Right atrium auricular region (tissue), 2 donors: ENCODE data around the gene MCM3AP. TPM values are rescaled to one million over a fixed set of nuclear protein-coding genes. Genes with fewer than 3 reads are reported as not detected.

Source experiments
- DNase-seq: peaks from one replicate; pipeline ENCODE4 v3.0.0-alpha.2; 2019; ENCODE audit warnings: low spot score
- H3K27ac ChIP-seq, 2 donors: fragments of 200-600 bp; sonication (generic); 1 replicate in 1 of 2; 2 replicates in 1 of 2; pipeline ENCODE4 v1.5.1; 2016 to 2019
- H3K27me3 ChIP-seq, 2 donors: fragments of 200-600 bp; sonication (generic); one replicate each; pipeline versions ENCODE4 v1.5.1 to v1.6.0; 2017 to 2019
- H3K36me3 ChIP-seq: fragments of 200-600 bp; sonication (generic); one replicate; pipeline ENCODE4 v1.5.1; 2016
- H3K4me1 ChIP-seq, 2 donors: fragments of 200-600 bp; sonication (generic); one replicate each; pipeline versions ENCODE4 v1.5.1 to v1.6.0; 2017 to 2019
- H3K4me3 ChIP-seq, 2 donors: fragments of 200-600 bp; sonication (generic); 1 replicate in 1 of 2; 2 replicates in 1 of 2; pipeline ENCODE4 v1.5.1; 2017 to 2019; ENCODE audit warnings: mild to moderate bottlenecking in 1 of 2, moderate library complexity in 1 of 2
- H3K9me3 ChIP-seq, 2 donors: fragments of 200-600 bp; sonication (generic); one replicate each; pipeline ENCODE4 v1.5.1; 2019
- CTCF ChIP-seq, 2 donors: fragments of 200-600 bp; sonication (generic); IDR thresholded peaks; one replicate each; pipeline ENCODE4 v1.5.1; 2019; ENCODE audit warnings: antibody characterized with exemption in 2 of 2
- total RNA-seq, 2 donors: library from RNA; depleted of rRNA; stranded (reverse); fragments of >200 nt; gene quantifications; one replicate each; pipeline ENCODE4 v1.1.0, GENCODE V29; 2016

Gene MCM3AP
- total RNA-seq, 2 donors from 2014 or later, result 35.7 to 45.4 TPM

GRCh38 chr21:46307625-46308024, 22.2 kb upstream of the MCM3AP start:
- H3K27me3 ChIP-seq, result no peaks in the 10 kb centered on the region
- no peak for DNase-seq
- H3K9me3 ChIP-seq, result no peaks in the 10 kb centered on the region
- H3K4me3 ChIP-seq, result no peak overlapping the region
- no peaks in the 10 kb centered on the region for H3K4me1 ChIP-seq
- H3K27ac ChIP-seq, result no peak overlapping the region
- no peaks in the 10 kb centered on the region for H3K36me3 ChIP-seq
- TF ChIP-seq CTCF (IDR thresholded peaks at IDR 0.05), result no peak

- no peaks in the 10 kb centered on the region for H3K4me1 ChIP-seq
- no peak overlapping the region for H3K4me3 ChIP-seq
- DNase-seq, result no peak
- H3K27me3 ChIP-seq, result no peaks in the 10 kb centered on the region
- H3K36me3 ChIP-seq, result no peaks in the 10 kb centered on the region
- no peak overlapping the region for H3K27ac ChIP-seq
- no peaks in the 10 kb centered on the region for H3K9me3 ChIP-seq
- TF ChIP-seq CTCF (IDR thresholded peaks at IDR 0.05), result no peak
Measured at GRCh38 chr21:46304955-46305354, 19.5 kb upstream of the MCM3AP start.

- no peak overlapping the region for H3K4me3 ChIP-seq
- DNase-seq, result no peak
- H3K36me3 ChIP-seq, result no peaks in the 10 kb centered on the region
- TF ChIP-seq CTCF (IDR thresholded peaks at IDR 0.05), result no peak
- H3K27me3 ChIP-seq, result no peaks in the 10 kb centered on the region
- no peaks in the 10 kb centered on the region for H3K9me3 ChIP-seq
- H3K27ac ChIP-seq, result no peak overlapping the region
- no peaks in the 10 kb centered on the region for H3K4me1 ChIP-seq
Measured at GRCh38 chr21:46304437-46304836, 19.0 kb upstream of the MCM3AP start.

GRCh38 chr21:46301759-46302158, 16.3 kb upstream of the MCM3AP start:
- H3K27me3 ChIP-seq, result no peaks in the 10 kb centered on the region
- no peak overlapping the region for H3K27ac ChIP-seq
- DNase-seq, result no peak
- no peak for TF ChIP-seq CTCF (IDR thresholded peaks at IDR 0.05)
- no peaks in the 10 kb centered on the region for H3K36me3 ChIP-seq
- no peak overlapping the region for H3K4me3 ChIP-seq
- no peaks in the 10 kb centered on the region for H3K9me3 ChIP-seq
- peaks cover 0 to 14% of the 10 kb centered on the region in 2 donors for H3K4me1 ChIP-seq

GRCh38 chr21:46299167-46299566, 13.8 kb upstream of the MCM3AP start:
- no peak overlapping the region for H3K4me3 ChIP-seq
- H3K27me3 ChIP-seq, result no peaks in the 10 kb centered on the region
- no peaks in the 10 kb centered on the region for H3K9me3 ChIP-seq
- TF ChIP-seq CTCF (IDR thresholded peaks at IDR 0.05), result no peak
- H3K27ac ChIP-seq, result no peak overlapping the region
- H3K4me1 ChIP-seq, result peaks cover 0 to 35% of the 10 kb centered on the region in 2 donors
- DNase-seq, result no peak
- no peaks in the 10 kb centered on the region for H3K36me3 ChIP-seq
